HFFc6 (cell line): ENCODE data around the gene TUBGCP6. TPM values are rescaled to one million over a fixed set of nuclear protein-coding genes. Genes with fewer than 3 reads are reported as not detected.

Source experiments
- DNase-seq: peaks from one replicate; pipeline ENCODE4 v3.0.0-alpha.2; 2018
- H3K27ac Mint-ChIP-seq: 2 replicates; pipeline ENCODE4 v1.8.0; 2020; ENCODE audit warnings: mild to moderate bottlenecking, mixed read lengths
- H3K27me3 Mint-ChIP-seq: 2 replicates; pipeline ENCODE4 v1.8.0; 2021; ENCODE audit warnings: mild to moderate bottlenecking, moderate library complexity, mixed read lengths; ENCODE audit not compliant: insufficient read depth
- H3K36me3 Mint-ChIP-seq: 2 replicates; pipeline ENCODE4 v1.8.0; 2021; ENCODE audit warnings: low read depth, mixed read lengths
- H3K4me1 Mint-ChIP-seq: 2 replicates; pipeline ENCODE4 v1.8.0; 2020; ENCODE audit warnings: low read depth, mixed read lengths
- H3K4me3 Mint-ChIP-seq: 2 replicates; pipeline ENCODE4 v1.8.0; 2020; ENCODE audit warnings: mild to moderate bottlenecking, moderate library complexity, mixed read lengths
- H3K9me3 Mint-ChIP-seq: 2 replicates; pipeline ENCODE4 v1.8.0; 2020; ENCODE audit warnings: mild to moderate bottlenecking, mixed read lengths
- CTCF ChIP-seq: fragments of 200-600 bp; sonication (generic); IDR thresholded peaks from 2 replicates; pipeline ENCODE4 v1.5.0; 2021; ENCODE audit warnings: antibody characterized with exemption, mild to moderate bottlenecking
- total RNA-seq, 6 experiments: library from RNA; stranded (reverse); fragmentation: NEBNext Ultra II Directional; extraction: Animal tissue kit (Norgen Biotek cat#: 25700); gene quantifications; 2 replicates in 1 of 6; 3 replicates in 5 of 6; pipeline ENCODE4 v1.2.3, GENCODE V29; 2021

The TUBGCP6 gene
- total RNA-seq, 6 experiments from 2014 or later: 20.1 to 26.8 (median 21.7) TPM

GRCh38 chr22:50285568-50286229, 40.9 kb upstream of the TUBGCP6 start:
- Mint-ChIP-seq H3K9me3 (no peaks in the 10 kb centered on the region), H3K27me3 (peaks cover 13% of the 10 kb centered on the region), H3K36me3 (0 out of 2 replicates have a peak, but pooled peaks cover 3% of the 10 kb centered on the region), H3K4me3 (no peak overlapping the region; the same call in 1 of the 2 replicates), H3K4me1 (peaks cover 5% of the 10 kb centered on the region; the same call in 1 of the 2 replicates), H3K27ac (no peak overlapping the region)
- no peak for TF ChIP-seq CTCF
- DNase-seq: no peak

DNA sequence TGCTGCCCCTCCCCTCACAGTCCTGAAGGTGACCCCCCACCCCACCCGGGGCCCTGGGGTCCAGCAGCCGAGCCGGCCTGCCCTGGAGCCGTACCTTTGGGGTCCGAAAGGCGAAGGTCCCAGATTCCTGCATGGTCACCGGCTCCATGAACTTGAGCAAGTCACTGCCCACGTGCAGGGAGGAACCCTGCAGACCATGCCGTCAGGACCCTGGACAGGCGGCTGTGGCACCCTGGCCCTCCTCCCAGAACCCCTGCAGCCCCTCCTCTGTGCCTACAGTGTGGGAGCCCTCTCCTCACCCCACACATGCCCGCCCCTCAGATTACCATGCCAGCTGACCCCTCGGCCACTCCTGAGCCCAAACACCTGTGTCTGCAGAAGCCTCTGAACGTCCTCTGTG, 39.7 kb upstream of the TUBGCP6 start:
- no peak overlapping the region for H3K4me3 Mint-ChIP-seq
- no peaks in the 10 kb centered on the region for H3K9me3 Mint-ChIP-seq
- H3K36me3 Mint-ChIP-seq: 0 out of 2 replicates have a peak, but pooled peaks cover 3% of the 10 kb centered on the region
- peak overlapping the region; percentile 40; the same call in 1 of the 2 replicates for H3K27ac Mint-ChIP-seq
- no peak for DNase-seq
- no peak for TF ChIP-seq CTCF
- peaks cover 13% of the 10 kb centered on the region for H3K27me3 Mint-ChIP-seq
- H3K4me1 Mint-ChIP-seq: peaks cover 5% of the 10 kb centered on the region; the same call in 1 of the 2 replicates

DNA sequence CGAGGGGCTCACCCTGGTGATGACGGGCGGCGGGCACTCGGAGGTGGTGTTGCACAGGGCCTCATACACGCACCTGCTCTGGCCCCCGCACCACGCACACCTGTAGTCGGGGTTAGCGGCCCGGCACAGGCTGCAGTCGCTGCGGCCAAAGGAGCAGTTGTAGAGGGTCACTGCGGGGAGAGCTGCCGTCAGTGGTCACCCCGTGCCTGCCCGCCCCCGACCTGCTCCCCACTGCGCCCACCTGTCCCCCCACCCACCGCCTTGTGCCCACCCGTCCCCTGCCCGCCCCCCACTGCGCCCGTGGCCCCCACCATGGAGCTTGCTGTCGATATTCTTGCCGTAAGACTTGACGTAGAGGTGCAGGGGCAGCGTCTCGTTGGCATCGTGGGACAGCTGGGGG, 39.0 kb upstream of the TUBGCP6 start:
- Mint-ChIP-seq H3K27me3 (peaks cover 13% of the 10 kb centered on the region), H3K4me3 (no peak overlapping the region), H3K27ac (no peak overlapping the region), H3K36me3 (peaks cover 3% of the 10 kb centered on the region; the same call in 1 of the 2 replicates), H3K9me3 (no peaks in the 10 kb centered on the region), H3K4me1 (peaks cover 5% of the 10 kb centered on the region; the same call in 1 of the 2 replicates)
- no peak for DNase-seq
- TF ChIP-seq CTCF: no peak

DNA sequence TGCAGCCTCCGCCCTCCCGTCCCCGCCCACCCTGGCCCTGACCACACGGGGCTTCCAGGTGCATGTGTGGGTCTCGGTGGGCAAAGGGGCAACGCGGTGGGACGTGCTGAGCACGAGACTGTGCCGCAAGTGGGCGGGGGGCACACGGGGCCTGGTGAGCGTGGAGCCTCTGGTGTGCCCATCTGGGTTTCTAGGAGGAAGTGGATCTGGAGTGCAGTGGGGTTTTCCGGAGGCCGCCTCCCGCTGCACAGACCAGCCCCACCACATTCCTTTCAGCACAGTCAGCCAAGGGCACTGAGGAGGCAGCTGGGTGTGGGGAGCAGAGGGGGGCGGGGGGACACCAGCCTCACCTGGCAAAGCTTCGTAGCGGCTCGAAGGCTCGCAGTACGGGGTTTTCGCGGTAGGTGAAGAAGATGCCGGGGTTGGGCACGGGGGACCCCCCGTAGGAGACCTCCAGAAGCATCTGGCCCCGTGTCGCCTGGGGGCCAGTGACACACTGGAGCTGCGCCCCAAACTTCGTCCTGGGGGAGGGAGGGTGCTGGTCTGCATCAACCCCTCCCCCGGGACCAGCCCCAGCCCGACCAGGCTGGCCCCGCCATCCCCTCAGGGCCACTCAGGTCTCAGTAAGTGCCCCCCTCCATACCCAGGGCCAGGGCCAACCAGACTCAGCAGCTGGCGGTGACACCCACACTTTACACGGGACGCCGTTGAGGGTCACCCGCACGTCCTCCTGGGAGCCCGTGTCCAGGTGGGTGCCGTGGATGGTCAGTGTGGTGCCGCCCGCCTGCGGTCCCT, 37.7 kb upstream of the TUBGCP6 start:
- TF ChIP-seq CTCF: no peak
- H3K27ac Mint-ChIP-seq: peak overlapping the region; percentile 58
- H3K27me3 Mint-ChIP-seq: peaks cover 11% of the 10 kb centered on the region
- no peak overlapping the region for H3K4me3 Mint-ChIP-seq
- peak; percentile 39 for DNase-seq
- no peaks in the 10 kb centered on the region for H3K9me3 Mint-ChIP-seq
- peaks cover 5% of the 10 kb centered on the region; the same call in 1 of the 2 replicates for H3K4me1 Mint-ChIP-seq
- H3K36me3 Mint-ChIP-seq: peaks cover 4% of the 10 kb centered on the region; the same call in 1 of the 2 replicates

GRCh38 chr22:50281957-50282356, 37.1 kb upstream of the TUBGCP6 start:
- TF ChIP-seq CTCF: no peak
- H3K36me3 Mint-ChIP-seq: peaks cover 10% of the 10 kb centered on the region; the same call in 1 of the 2 replicates
- H3K27ac Mint-ChIP-seq: no peak overlapping the region
- DNase-seq: no peak
- H3K4me3 Mint-ChIP-seq: no peak overlapping the region
- H3K4me1 Mint-ChIP-seq: peaks cover 5% of the 10 kb centered on the region; the same call in 1 of the 2 replicates
- peaks cover 14% of the 10 kb centered on the region for H3K27me3 Mint-ChIP-seq
- H3K9me3 Mint-ChIP-seq: no peaks in the 10 kb centered on the region
